Mucosa of gallbladder (tissue), 1 donor: ENCODE data around the gene DIDO1. TPM values are rescaled to one million over a fixed set of nuclear protein-coding genes. Genes with fewer than 3 reads are reported as not detected.
"Not testable (repeated sequence)": the region's sequence is repeated elsewhere in the genome, so short reads cannot be mapped to it uniquely, and the experiment has no call there.

ENCODE experiments used
- DNase-seq: peaks from one replicate; pipeline ENCODE4 v3.0.0-alpha.2; 2020; ENCODE audit warnings: low spot score
- total RNA-seq: library from RNA; stranded (reverse); gene quantifications from one replicate; pipeline ENCODE4 v1.2.1, GENCODE V29; 2021
- donor health status: DM: no; HTN: no; CAD: no.

DIDO1 gene
- total RNA-seq, 1 donor from 2014 or later, result 61.1 TPM

GRCh38 chr20:62856931-62857619 is 69.2 kb downstream of the DIDO1 start:
- DNase-seq, result no peak

- DNase-seq, result no peak
Measured at GRCh38 chr20:62855120-62855519, 71.2 kb downstream of the DIDO1 start.

GRCh38 chr20:62854121-62854520 is 72.2 kb downstream of the DIDO1 start:
- no peak for DNase-seq

GRCh38 chr20:62853304-62853703 is 73.0 kb downstream of the DIDO1 start:
- DNase-seq, result not testable (repeated sequence)

GRCh38 chr20:62852841-62853240 is 73.5 kb downstream of the DIDO1 start:
- DNase-seq, result no peak

- DNase-seq, result no peak
Measured at GRCh38 chr20:62852196-62852595, 74.1 kb downstream of the DIDO1 start.

GRCh38 chr20:62850333-62850974 is 75.9 kb downstream of the DIDO1 start:
- no peak for DNase-seq

GRCh38 chr20:62849431-62849830 is 76.9 kb downstream of the DIDO1 start:
- DNase-seq, result no peak

- not testable (repeated sequence) for DNase-seq
Measured at GRCh38 chr20:62848917-62849316, 77.4 kb downstream of the DIDO1 start.

- no peak for DNase-seq
Measured at GRCh38 chr20:62846166-62846890, 80.0 kb downstream of the DIDO1 start.

GRCh38 chr20:62845416-62846160 is 80.7 kb downstream of the DIDO1 start:
- no peak for DNase-seq

- DNase-seq, result no peak
Measured at GRCh38 chr20:62844182-62844581, 82.1 kb downstream of the DIDO1 start.

GRCh38 chr20:62843656-62844055 is 82.6 kb downstream of the DIDO1 start:
- DNase-seq, result no peak

- DNase-seq, result no peak
Measured at GRCh38 chr20:62841705-62842212, 84.5 kb downstream of the DIDO1 start.

GRCh38 chr20:62840244-62841197 is 85.8 kb downstream of the DIDO1 start:
- no peak for DNase-seq

GRCh38 chr20:62839816-62840215 is 86.5 kb downstream of the DIDO1 start:
- no peak for DNase-seq

- DNase-seq, result no peak
Measured at GRCh38 chr20:62839261-62839660, 87.0 kb downstream of the DIDO1 start.

- DNase-seq, result no peak
Measured at GRCh38 chr20:62838128-62838891, 88.0 kb downstream of the DIDO1 start.

GRCh38 chr20:62837790-62838127 is 88.5 kb downstream of the DIDO1 start:
- no peak for DNase-seq

GRCh38 chr20:62836967-62837490 is 89.3 kb downstream of the DIDO1 start:
- no peak for DNase-seq
